Stimulated activated CD4-positive, alpha-beta T cell treated with anti-CD3 and anti-CD28 coated beads, Interleukin-12 subunit alpha, Interleukin-12 subunit beta, amount 100 ng/mL, for 24 hours (primary cell): ENCODE results near the gene ESRRG.

Experiments
- DNase-seq, 2 experiments: peaks; one replicate each; pipeline ENCODE4 v3.0.0-alpha.2; 2020; ENCODE audit warnings: low read depth in 2 of 2

The ESRRG gene

DNA sequence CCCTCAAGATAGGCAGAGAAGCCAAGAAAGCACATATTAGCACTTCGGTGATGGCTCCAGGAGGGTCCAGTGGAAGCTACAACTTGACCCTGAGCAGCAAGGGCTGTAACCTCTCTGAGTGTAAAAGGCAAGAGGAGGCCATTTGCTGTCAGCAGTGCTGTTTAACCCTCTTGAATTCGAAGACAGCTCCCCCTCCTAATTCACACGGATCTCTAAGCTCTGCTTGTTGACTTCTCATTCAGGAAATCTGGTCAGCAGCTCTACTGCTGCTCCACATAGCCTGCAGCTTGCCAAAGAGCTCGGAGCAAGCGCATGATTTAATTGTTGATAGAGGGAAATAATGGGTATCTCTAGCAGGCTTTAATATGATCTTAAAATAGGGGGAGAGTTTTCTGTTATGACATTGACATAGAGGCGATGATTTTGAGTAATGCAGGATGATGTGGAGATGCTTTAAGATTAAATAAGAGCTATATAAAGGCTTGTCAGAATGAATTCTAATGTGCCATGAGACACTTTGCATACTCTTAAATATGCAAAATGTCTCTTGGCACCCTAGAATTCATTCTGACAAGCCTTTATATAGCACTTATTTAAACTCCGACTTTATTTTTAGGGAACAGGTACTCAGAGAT is 220.6 kb downstream of the ESRRG start:
- DNase-seq: no peak

DNA sequence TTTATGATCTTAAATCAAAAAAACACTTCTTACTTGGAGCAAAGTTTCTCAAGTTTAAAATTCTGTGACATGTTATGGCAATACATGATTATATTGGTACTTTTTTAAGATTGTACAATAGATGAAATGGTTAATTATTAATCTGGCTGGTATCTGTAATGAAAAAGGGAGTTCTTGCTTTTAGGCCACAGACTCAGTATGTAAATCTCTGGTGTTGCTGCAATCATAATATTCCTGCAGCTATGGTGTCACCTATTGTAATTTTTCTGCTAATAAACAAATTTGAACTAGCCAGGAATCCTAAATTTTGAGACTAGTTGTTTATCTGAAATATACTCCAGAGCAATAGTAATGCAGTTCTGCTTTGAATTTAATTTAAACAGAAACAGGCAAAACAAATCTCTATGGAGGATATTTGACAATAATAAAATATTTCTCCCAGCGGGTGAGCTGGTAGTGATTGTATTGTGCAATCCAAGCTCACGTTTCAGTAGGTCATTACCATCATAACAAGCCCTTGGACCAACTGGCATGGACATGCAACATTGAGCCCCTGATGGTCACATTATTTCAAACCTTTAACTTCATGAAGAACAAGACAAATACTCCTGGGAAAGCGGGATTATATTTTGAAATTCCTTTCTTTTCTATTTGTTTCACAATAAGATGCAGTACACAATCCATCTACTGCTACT is 222.8 kb downstream of the ESRRG start:
- no peak for DNase-seq

DNA sequence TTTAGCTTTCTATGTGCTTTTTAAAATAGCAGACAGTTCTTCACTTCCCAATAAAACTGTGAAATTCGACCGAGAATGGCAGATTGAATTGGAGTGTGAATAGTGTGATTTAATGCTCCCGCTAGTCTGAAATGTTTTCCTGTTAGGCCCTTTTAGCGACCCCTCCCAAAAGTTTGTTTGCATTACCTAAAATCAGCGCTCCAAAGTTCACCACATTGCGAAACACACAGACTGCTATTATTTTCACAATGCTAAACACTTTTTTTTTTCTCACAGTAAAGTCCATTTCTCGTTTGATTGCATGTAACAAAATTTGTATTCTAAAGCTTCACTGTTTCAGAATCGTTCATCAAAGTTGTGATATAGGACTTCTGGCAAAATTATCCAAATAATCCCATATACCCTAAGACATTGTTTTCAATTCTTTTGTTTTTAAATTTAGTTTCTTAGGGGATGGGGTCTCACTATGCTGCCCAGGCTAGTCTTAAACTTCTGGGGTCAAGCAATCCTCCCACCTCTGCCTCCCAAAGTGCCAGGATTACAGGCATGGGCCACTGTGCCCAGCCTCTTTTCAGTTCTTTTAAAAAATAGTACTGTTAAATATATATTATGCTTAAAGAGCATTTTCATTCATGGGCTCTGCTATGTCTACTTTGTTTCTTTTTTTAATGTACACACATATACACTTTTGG is 223.5 kb downstream of the ESRRG start:
- no peak for DNase-seq

DNA sequence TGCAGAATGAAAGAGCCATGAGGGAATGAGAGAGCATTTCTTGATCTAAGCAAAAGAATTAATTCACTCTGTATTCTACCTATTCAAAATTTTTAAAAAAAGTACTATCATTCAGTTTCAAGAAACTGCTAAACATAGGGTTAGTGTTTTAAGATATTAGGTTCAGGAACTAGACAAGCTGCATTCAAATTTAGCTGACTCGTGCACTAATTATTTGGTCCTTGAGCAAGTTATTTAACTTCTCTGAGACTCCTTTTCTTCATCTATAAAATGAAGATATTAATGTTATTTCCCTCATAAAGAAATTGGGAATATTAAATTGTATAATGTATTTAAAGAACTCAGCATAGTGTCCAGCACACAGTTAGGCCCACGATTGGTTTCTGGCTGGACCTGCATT is 225.0 kb downstream of the ESRRG start:
- DNase-seq: no peak

DNA sequence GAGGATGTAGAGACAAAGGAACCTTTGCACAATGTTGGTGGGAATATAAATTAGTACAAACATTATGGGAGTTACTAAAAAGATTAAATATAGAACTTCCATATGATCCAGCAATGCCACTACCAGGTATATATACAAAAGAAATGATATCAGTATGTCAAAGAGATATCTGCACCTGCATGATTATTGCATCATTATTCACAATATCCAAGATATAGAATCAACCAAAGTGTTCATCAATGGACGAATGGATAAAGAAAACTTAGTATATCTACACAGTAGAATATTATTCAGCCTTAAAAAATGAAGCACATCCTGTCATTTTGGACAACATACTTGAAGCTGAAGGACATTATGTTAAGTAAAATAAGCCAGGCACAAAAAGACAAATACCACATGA is 238.2 kb downstream of the ESRRG start:
- no peak for DNase-seq

DNA sequence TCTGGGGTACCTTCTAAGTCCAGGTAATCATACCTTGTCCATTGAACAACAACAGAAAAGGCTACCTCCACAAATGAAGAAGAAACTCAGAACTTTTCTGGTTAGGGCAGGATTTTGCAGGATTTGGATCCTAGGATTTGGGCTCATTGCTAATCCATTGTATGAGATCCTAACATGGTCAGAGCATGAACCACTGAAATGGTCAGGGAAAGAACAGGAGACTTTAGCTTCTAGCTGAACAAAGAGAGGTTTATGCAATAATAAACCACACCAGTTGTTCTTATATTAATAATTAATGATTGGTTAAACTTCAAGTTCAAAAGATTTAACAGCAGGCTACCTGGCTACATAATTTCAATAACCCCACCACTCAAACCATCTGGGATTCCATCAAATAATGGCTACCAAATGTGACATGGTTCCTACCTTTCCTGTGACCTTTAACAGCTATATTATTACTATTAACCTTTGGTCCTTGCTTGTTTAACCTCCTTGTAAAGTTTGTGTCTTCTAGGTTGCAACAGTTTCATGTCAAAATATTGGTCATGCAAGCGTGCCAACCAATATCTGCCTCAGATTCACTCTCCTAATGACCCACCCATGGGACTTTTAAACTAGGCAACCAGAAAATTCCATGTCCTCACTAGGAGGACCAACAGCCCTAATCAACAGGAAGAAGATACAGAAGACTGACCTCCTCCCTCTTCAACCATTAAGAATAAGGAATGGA is 239.4 kb downstream of the ESRRG start:
- DNase-seq: no peak

DNA sequence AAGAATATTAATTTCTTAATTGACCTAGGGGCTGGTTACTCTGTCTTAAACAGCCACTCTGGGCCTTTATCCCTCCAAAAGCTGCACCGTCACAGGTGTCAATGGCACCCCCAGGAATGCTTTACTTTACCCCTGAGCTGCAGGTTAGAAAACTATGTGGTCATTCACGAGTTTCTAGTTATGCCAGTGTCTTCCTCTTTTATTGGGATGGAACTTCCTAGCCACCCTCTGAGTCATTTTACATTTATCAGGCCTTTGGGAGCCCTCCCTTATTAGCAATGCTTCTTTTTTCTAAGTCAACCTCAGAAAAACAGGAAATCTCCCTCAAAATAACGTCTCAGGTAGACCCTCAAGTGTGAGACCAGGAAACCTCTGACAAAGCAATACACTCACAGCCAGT is 240.6 kb downstream of the ESRRG start:
- no peak for DNase-seq

DNA sequence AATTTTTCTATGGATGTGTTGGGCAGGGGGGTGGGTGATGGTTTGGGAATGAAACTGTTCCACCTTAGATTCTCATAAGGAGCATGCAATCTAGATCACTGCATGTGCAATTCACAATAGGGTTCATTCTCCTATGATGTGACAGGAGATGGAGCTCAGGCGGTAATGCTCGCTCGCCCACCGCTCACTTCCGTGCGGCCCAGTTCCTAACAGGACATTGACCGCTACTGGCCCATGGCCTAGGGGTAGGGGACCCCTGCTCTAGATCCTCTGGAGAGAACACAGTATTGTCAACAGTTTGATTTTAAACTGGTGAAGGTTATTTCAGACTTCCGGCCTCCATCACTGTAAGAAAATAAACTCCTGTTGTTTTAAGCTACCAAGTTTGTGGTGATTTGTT is 245.0 kb downstream of the ESRRG start:
- DNase-seq: no peak

DNA sequence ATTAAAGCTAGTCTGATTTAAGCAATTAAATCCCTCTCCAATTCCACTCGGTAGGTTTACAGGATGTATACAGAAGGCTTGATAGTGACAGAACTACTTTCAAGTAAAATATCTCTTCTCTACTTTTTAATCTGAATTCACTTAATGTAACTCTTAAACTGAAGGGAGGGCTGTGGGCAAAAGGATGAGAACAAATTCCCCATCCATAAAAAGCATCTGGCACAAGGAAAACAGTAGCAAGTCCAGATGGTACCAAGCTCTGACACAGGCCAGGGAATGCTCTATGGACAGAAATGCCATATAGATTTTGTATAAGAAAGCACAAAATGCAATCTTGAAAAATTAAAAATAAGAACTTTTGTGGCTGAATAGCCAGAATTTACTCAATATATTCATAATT is 246.9 kb downstream of the ESRRG start:
- DNase-seq: no peak

DNA sequence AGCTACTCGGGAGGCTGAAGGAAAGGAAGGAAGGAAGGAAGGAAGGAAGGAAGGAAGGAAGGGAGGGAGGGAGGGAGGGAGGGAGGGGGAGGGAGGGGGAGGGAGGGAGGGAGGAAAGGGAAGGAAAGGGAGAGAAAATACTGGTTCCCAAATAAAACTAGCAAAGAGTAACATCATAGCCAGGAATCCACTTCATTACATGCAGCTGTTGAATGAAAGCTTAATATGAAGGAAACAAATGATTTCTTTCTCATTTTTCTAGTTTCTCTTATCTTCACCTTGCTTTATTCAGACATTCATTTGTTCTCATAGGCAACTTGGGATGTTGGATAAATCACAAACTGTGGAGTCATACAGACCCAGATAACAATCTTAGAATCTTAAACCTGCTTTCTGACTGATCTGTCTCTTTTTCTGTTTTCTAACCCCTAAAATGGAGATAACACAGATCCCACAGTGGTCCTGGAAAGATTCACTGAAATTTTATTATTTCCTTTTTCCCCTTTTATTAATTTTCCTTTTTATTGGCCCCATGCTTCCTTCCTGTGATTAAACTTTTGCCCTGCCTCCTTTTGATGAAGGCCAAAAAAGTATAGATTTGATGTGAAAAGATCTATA is 247.5 kb downstream of the ESRRG start:
- no peak for DNase-seq

DNA sequence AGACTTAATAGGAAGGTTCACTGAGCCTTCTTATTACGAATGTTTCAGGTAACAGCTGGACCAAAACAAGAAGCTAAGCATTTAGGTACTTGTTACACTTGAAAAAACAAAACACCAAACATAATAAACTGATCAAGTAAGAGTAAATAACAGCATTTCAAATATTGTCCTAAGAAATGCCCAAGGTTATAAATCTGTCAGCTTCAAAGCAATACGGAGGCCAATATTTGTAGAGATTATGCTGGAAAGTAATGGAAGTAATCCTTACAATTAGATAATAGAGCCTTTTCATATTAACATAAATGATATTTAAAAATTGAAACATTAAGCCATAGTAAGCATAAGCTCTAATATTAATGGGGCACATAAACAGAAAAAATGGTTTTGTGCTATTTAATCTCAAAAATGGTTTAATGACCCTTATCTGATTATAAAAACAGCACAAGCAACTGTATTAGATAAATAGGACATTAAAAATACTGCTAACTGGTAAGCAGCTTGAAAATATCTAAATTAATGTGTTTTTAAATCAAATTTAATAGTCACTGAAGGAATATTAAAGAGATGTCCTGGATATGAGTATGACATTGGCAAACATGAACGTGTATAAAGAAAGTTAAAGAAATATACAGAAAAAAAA is 256.9 kb downstream of the ESRRG start:
- no peak for DNase-seq

DNA sequence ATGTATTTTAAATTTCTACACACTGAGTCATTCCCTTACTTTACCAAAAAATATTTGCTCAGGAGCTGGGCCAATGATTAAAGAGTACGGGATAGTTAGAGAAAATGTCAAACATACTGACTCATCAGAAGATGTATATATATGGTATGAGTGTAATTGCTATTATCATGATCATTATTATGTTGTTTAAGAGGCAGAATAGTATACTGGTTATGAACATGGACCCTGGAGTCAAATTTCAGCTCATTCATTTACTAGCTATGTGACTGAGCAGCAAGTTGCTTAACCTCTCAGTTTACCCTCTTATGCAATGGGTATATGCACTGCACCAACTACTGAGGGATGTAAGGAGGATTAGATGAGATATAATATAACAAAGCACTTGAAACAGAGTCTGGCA is 258.7 kb downstream of the ESRRG start:
- DNase-seq: no peak

DNA sequence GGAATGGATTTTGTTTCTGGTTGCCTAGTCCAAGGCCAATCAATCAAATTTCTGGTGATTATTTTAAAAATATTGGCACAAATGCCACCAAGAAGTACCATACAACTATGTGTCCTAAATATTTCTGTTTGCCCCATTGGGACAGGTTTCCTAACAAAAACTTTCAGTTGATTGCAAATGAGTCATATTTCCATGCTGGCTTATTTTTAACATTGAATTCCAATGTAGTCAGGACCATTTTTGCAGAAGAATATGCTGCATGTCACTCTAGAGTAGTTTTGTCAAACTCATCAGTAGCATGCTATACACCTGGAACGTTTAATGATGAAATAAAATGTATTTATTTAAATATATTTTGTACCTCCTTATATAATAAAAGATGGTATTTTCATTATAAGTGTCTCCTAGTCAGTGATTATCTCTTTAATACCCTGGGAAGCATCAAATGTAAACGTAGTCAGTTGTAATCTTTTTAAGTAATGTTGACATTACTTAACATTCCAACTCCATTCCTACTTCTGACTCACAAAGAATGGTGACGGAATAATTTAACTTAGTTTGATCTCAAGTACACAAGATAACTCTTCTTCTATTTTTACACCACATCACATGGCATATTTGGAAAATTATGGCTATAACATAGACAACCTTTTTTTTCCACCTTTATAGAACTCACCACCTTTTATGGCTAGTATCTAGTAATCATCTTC is 261.0 kb downstream of the ESRRG start:
- no peak for DNase-seq

DNA sequence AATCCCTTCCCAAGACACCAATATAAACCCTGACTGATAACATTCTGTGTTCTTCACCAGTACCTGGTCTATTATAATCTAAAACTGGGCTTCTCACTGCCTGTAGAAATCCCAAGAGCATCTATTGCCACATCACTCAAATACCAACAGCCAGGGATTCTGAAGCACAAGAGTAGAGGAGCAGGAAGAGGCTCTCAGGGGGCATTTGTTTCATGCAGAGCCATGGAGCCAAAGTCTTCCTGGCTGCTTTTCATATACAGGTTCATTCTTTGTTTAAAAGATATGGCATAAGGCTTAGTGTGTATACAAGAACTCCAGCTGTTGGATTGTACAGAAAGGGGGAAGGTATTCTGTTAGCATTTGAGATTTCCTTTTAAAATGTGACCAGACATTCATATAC is 261.8 kb downstream of the ESRRG start:
- no peak for DNase-seq

DNA sequence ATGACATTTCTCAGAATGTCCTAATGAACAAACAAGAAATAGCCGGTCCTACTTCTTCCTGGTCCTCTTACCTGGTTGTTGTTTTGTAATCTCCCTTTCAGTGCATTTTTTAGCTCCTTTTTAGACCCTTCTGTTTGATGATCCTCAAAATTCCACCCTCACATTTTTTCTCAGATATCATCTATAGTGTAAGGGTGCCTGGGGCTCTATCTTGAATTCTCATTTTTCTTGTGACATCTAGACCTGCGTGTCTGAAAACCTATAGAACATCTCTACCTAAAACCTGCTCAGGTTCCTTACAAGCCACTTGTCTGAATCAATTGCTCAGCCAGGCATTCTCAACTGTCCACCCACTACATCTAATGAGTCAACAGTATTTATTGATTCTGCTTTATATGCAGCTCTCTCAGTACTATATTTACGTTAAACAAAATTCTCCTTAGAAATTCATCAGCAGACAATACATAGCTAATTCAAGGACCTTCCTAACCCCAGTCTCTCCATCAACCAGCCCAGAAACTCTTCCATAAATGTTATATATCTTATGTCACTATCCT is 263.5 kb downstream of the ESRRG start:
- no peak for DNase-seq

DNA sequence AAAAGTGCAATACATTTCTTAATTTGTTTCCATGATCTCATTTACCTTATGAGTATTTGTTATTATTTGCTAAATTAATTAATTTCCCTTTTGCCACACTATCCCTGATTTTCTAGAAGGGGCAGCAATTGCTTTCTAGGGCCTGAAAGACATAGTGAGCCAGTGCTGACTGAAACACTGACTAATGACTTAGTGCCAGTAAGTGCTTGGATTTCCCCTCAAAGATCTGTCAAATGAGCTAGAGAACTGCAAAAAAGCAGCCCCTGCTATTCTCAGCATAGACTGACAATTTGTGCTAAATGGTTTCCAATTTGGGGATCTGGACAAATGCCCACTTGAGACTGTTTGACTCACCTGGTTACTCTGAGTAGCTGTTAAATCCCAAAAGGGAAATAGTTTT is 264.4 kb downstream of the ESRRG start:
- DNase-seq: no peak

DNA sequence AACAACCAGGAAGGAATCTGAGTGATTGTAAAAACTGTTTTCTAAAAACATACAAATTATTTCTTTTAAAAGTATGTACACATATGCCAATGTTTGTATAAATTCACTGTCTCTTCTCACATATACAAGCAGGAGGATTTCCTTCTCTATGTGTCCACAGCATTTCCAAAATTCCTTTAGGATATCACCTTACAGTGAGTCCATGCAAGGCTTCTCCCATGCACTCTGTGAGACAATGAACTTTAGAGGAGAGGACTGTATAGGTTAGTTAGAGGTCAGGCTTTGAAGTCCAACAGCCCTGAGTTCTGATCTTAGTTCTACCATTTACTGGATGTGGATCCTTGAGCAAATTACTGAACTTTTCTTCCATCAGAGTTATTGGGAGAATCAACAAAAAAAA is 265.9 kb downstream of the ESRRG start:
- DNase-seq: no peak

DNA sequence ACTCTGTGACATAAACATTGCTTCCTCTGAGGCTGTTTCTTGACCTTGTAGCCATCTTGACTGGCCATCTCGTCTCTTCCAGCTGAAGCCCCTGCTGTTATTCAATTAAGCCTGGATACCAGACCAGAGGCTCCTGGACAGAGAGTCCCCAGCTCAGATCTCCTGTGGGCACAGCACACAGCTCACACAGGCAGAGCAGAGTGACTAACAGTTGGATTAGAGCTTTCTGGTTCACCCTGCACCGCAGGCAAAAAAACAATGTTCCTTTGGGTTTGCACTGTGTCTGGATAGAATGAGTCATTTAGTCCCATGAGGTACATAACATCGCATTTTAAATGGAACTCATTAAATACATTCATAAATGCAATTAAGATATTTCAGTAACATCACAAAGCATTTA is 266.5 kb downstream of the ESRRG start:
- no peak for DNase-seq

DNA sequence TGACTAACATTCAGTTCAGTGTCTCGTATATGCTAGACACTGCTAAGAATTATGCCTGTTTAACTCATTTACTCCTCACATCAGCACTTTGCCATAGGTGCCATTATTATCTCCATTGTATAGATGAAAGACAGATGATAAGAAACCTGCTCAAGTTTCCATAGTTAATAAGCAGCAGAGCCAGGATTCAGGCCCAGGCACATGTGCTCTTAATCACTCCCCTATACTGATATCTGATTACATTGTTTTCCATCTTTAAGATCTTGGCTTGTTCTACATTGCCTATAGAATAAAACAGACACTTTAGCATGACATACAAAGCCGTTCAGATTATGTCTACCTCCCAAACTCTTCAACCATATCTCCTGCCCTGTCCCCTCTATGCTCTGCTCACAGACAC is 269.5 kb downstream of the ESRRG start:
- no peak for DNase-seq
